ENCODE data around the gene SLC31A2.
"Not testable (repeated sequence)": the region's sequence is repeated elsewhere in the genome, so short reads cannot be mapped to it uniquely, and the experiment has no call there.

The SLC31A2 gene

DNA sequence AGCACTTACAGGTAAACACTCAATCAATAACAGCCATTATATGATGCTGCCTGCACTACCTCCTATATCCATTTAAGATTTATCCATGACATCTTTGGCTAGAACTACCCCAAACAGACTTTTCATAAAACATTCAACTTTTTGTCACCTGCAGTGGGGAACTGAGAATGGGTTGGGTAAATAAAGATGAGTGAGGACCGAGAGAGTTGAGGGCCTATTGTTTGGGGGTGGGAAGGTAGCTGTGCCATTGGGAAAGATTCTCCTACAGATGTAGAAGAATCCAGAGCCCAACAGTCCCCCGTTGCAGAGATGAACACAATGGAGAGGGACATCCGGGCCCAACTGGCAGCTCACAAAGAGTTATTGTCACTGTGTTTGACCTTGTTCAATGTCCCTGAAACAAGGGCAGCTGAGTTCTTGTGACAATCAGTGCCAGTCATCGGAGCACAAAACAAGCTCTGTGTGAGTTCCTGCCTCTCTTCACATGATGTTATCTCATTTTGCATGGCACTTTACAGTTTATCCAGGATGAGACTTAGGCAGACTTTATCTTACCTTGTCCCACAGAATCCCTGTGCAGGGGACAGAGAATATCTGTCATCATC lies 11.5 kb upstream of the SLC31A2 start:
- H3K4me3 ChIP-seq (ENCODE audit: low read length) = no peak overlapping the region
- H3K9ac ChIP-seq (ENCODE audit: low read length) = no peak overlapping the region
- H3K27ac ChIP-seq (ENCODE audit: low read depth, low read length) = no peak overlapping the region

DNA sequence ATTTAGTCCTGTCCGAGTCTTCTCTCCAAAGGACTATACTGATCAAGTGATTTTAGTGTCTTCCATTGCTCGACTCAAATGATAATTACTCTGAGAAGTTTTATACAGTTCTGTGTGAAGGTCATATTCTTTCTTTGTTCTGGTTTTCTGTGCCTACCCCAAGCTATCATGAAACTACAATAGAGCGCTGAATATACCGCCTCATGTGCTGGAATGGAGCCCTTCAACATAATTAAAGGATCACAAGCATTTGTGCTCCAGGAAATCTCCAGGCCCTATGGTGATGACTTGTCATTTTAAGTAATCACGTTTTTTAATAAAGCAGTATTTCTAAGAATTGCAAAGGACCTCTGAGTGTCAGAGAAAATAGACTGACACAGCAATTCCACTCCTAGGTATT lies 10.9 kb upstream of the SLC31A2 start:
- Histone ChIP-seq H3K4me3 (ENCODE audit: low read length) (no peak overlapping the region), H3K4me1 (ENCODE audit: control insufficient read depth, insufficient read depth, low read length) (no peaks in the 10 kb centered on the region), H3K9ac (ENCODE audit: low read length) (no peak overlapping the region), H3K36me3 (ENCODE audit: control insufficient read depth, insufficient read depth, low read length) (no peaks in the 10 kb centered on the region), H3K27me3 (ENCODE audit: control insufficient read depth, insufficient read depth, low read length) (no peaks in the 10 kb centered on the region), H3K27ac (ENCODE audit: low read depth, low read length) (no peak overlapping the region)

More for the DNA sequence above, 11.5 kb upstream of the SLC31A2 start:
- Histone ChIP-seq H3K36me3 (ENCODE audit: control insufficient read depth, insufficient read depth, low read length) (no peaks in the 10 kb centered on the region), H3K27me3 (ENCODE audit: control insufficient read depth, insufficient read depth, low read length) (no peaks in the 10 kb centered on the region), H3K4me1 (ENCODE audit: control insufficient read depth, insufficient read depth, low read length) (no peaks in the 10 kb centered on the region)

DNA sequence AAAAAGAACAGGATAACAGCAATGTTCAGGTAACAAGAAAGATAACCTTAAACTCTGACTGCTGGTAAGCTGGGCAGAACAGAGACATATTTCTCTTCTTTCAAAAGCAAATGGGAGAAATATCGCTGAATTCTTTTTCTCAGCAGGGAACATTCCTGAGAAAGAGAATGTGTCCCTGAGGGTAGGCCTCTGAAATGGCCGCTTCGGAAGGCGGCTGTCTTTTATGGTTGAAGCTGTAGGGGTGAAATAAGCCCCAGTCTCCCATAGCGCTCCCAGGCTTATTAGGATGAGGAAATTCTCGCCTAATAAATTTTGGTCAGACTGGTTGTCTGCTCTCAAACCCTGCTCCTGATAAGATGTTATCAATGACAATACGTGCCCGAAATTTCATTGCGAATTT lies 9.9 kb upstream of the SLC31A2 start:
- not testable (repeated sequence) for H3K27ac ChIP-seq (ENCODE audit: low read depth, low read length); H3K4me1 ChIP-seq (ENCODE audit: control insufficient read depth, insufficient read depth, low read length); H3K9ac ChIP-seq (ENCODE audit: low read length)

DNA sequence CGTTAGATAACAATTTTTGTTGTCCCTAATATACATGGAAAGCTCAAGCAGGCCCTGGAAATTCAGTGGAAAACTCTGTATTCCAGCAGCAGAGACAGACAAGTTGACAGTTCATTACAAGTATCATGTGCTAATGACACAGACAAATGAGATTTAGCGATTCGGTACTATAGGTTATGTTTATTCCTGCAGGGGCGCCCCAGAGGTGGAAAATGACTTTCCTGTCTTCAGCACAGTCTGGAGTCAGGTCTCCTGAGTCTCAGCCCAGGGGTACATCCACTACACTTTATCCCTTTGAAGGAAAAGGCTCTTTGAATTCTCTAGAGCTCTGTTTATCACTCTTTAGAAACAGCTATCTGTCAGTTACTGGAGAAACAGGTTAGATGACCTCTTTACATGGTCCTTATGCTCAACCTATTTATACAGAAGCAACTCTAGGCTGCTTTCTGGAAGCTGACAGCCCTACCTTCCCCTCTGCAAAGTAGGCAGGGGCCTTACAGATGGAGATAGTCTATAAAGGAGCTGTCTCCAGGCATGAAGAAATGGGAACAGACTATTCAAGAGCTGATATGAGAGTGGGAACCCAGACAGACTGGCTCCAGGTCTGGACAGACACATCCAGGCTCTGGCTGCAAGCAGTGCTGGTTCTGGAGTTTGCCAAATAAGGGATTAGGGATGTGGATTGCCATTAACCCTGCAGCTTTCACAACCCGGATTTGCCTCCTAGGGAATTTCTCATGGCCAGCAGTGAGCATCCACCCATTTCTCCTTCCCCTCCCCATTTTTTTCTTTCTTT lies 7.2 kb upstream of the SLC31A2 start:
- Histone ChIP-seq H3K4me3 (ENCODE audit: low read length) (no peak overlapping the region), H3K9ac (ENCODE audit: low read length) (no peak overlapping the region), H3K36me3 (ENCODE audit: control insufficient read depth, insufficient read depth, low read length) (no peaks in the 10 kb centered on the region), H3K4me1 (ENCODE audit: control insufficient read depth, insufficient read depth, low read length) (no peaks in the 10 kb centered on the region), H3K27ac (ENCODE audit: low read depth, low read length) (no peak overlapping the region), H3K27me3 (ENCODE audit: control insufficient read depth, insufficient read depth, low read length) (no peaks in the 10 kb centered on the region)

More for the DNA sequence above, 9.9 kb upstream of the SLC31A2 start:
- H3K27me3 ChIP-seq (ENCODE audit: control insufficient read depth, insufficient read depth, low read length); H3K36me3 ChIP-seq (ENCODE audit: control insufficient read depth, insufficient read depth, low read length); H3K4me3 ChIP-seq (ENCODE audit: low read length): not testable (repeated sequence)

DNA sequence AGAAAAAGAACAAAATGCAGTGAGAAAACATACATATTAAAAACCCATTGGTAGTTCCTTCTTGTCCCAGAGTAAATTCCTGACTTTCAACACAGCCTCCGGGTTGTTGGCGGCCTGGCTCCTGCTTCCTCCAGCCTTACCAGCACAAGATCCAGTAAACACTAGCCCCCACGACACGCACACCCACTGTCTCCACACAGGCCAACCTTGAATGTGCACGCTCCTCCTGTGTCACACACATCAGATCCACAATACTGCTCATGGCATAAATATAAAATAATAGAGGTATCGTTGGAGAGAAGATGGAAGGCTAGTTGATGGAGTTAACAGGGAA lies 2.5 kb upstream of the SLC31A2 start:
- H3K4me1 ChIP-seq (ENCODE audit: control insufficient read depth, insufficient read depth, low read length) = peaks cover 3% of the 10 kb centered on the region
- no peaks in the 10 kb centered on the region for H3K27me3 ChIP-seq (ENCODE audit: control insufficient read depth, insufficient read depth, low read length)
- no peak overlapping the region for H3K9ac ChIP-seq (ENCODE audit: low read length)
- H3K27ac ChIP-seq (ENCODE audit: low read depth, low read length) = no peak overlapping the region
- no peaks in the 10 kb centered on the region for H3K36me3 ChIP-seq (ENCODE audit: control insufficient read depth, insufficient read depth, low read length)
- H3K4me3 ChIP-seq (ENCODE audit: low read length) = no peak overlapping the region

DNA sequence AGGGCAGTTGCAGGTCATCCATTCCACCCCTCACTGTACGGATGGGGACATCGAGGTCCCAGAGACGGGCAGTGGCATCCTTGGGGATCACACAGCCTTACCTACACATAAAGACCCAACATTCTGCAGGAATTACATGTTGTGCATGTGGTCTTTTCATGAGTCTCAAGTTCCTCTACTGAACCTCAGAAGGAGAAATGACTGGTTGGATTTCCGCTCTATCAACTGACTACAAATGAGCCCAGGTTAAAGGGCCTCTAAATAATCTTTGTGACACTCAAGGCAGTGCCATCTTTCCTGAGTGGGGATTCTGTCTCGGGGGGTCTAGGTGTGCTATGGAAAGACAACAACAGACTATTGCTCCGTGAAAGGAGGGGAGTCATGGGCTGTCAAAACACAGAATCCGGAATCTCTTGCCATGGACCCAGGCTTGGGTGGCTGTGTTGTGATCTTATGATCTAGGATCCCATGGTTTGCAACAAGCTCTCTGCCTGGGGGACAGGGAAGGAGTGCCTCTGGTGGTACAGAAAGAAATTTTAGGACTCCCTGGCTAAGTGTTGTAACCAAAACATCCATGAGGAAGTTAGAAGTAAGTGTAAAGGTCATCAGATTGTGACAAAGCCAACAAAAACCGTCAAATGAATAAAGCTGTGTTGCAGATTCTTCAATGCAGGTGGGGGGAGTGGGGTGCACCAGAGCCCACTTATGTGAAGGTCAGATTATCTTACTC lies 1.9 kb upstream of the SLC31A2 start:
- no peak overlapping the region for H3K9ac ChIP-seq (ENCODE audit: low read length)
- H3K36me3 ChIP-seq (ENCODE audit: control insufficient read depth, insufficient read depth, low read length) = no peaks in the 10 kb centered on the region
- peaks cover 3% of the 10 kb centered on the region for H3K4me1 ChIP-seq (ENCODE audit: control insufficient read depth, insufficient read depth, low read length)
- no peaks in the 10 kb centered on the region for H3K27me3 ChIP-seq (ENCODE audit: control insufficient read depth, insufficient read depth, low read length)
- H3K4me3 ChIP-seq (ENCODE audit: low read length) = no peak overlapping the region
- H3K27ac ChIP-seq (ENCODE audit: low read depth, low read length) = no peak overlapping the region

DNA sequence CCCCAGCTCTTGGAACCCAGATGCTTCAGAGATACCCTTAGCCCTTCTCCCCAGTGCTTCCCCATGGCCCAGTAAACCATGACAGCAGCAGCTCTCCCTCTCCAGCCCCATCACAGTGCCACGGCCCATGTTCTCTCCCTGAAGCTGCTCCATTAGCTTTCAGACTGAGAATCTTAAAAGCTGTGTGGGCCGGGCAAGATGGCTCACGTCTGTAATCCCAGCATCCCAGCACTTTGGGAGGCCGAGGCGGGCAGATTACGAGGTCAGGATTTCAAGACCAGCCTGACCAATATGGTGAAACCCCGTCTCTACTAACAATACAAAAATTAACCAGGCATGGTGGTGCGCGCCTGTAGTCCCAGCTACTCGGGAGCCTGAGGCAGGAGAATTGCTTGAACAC lies 1.2 kb upstream of the SLC31A2 start:
- H3K36me3 ChIP-seq (ENCODE audit: control insufficient read depth, insufficient read depth, low read length); H3K27me3 ChIP-seq (ENCODE audit: control insufficient read depth, insufficient read depth, low read length); H3K4me1 ChIP-seq (ENCODE audit: control insufficient read depth, insufficient read depth, low read length); H3K27ac ChIP-seq (ENCODE audit: low read depth, low read length); H3K4me3 ChIP-seq (ENCODE audit: low read length); H3K9ac ChIP-seq (ENCODE audit: low read length): not testable (repeated sequence)

DNA sequence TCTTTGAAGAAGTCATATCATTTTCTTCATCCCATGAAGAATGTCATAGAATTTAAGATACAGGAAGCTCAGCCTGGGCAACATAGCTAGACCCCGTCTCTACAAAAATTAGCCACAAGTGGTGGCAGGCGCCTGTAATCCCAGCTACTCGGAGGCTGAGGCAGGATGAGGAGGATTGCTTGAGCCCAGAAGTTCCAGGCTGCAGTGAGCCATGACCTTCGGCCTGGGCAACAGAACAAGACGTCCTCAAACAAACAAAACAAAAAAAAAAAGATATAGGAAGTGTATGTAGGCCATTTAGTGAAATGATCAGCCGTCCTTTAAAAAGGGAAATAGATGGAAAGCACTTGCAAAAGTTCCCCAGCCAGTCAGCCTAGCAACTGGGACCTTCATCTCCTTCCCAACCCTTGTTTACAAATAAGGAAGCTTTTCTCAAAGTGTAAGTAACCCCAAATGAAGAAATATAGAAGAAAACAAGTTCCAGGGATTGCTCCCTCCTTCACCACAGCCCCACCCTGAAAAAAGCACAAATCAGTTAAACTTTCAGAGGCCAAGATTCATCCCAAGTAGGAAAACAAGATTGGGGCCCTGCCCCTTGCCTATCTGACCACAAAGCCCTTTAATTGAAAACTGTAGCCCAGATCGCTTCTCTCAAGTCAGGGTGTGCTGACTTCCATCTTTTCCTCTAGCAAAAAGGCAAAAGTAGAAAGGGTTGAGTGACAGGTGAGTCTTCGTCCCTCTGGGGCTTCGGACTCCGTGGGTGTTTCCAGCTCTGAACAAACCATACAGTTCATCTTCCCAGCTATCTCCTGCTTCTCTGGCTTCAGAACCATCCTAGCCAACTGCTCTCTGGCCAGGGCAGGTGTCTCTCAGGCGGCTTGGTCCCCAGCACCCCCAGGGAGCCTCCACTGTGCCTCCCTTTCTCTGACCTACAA lies 1.2 kb downstream of the SLC31A2 start:
- H3K4me3 ChIP-seq (ENCODE audit: low read length) = peak overlapping the region; percentile 89
- no peak overlapping the region for H3K27ac ChIP-seq (ENCODE audit: low read depth, low read length)
- peaks cover 3% of the 10 kb centered on the region for H3K4me1 ChIP-seq (ENCODE audit: control insufficient read depth, insufficient read depth, low read length)
- H3K27me3 ChIP-seq (ENCODE audit: control insufficient read depth, insufficient read depth, low read length) = no peaks in the 10 kb centered on the region
- H3K9ac ChIP-seq (ENCODE audit: low read length) = no peak overlapping the region
- H3K36me3 ChIP-seq (ENCODE audit: control insufficient read depth, insufficient read depth, low read length) = no peaks in the 10 kb centered on the region

DNA sequence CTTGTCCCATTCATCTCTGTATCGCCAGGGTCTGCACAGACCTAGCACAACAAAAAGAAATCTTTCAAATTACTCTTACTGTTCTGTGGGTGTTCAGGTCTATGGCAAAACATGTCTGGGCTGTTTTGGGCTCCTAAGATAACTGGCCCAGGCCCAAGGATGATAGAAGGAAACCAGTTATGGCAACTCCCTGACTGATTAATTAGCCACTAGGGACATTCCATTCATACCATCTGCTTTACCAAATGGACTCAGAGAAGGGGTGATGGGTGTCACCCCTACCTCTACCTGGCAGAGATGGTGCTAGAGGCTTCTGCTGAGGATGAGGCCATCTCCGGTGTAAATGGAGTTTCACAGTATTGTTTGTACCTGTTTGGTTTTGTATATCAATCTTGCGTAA lies 1.9 kb downstream of the SLC31A2 start:
- Histone ChIP-seq H3K27ac (ENCODE audit: low read depth, low read length) (no peak overlapping the region), H3K9ac (ENCODE audit: low read length) (no peak overlapping the region), H3K36me3 (ENCODE audit: control insufficient read depth, insufficient read depth, low read length) (no peaks in the 10 kb centered on the region), H3K4me3 (ENCODE audit: low read length) (no peak overlapping the region), H3K4me1 (ENCODE audit: control insufficient read depth, insufficient read depth, low read length) (peaks cover 3% of the 10 kb centered on the region), H3K27me3 (ENCODE audit: control insufficient read depth, insufficient read depth, low read length) (no peaks in the 10 kb centered on the region)

DNA sequence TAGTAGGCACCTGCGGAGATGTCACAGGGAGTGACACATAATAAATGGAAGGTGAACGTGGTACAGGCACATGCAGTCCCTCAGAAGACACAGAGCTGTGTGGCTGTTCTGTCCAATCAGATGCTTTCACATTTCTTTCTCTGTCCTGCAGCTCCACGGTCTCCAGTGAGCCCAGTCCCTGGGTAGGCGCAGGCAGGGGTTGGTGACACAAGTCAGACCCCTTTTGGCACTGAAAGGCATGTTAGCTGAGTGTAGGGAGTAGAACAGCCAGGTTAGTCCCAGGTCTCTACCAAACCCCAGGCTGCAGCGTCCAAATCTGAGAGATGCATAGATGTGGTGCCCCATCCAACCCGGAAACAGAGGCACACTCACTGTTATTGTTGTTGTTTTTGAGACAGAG lies 2.8 kb downstream of the SLC31A2 start:
- H3K27ac ChIP-seq (ENCODE audit: low read depth, low read length) = no peak overlapping the region
- no peak overlapping the region for H3K4me3 ChIP-seq (ENCODE audit: low read length)
- peaks cover 3% of the 10 kb centered on the region for H3K4me1 ChIP-seq (ENCODE audit: control insufficient read depth, insufficient read depth, low read length)
- no peaks in the 10 kb centered on the region for H3K27me3 ChIP-seq (ENCODE audit: control insufficient read depth, insufficient read depth, low read length)
- H3K9ac ChIP-seq (ENCODE audit: low read length) = no peak overlapping the region
- no peaks in the 10 kb centered on the region for H3K36me3 ChIP-seq (ENCODE audit: control insufficient read depth, insufficient read depth, low read length)

DNA sequence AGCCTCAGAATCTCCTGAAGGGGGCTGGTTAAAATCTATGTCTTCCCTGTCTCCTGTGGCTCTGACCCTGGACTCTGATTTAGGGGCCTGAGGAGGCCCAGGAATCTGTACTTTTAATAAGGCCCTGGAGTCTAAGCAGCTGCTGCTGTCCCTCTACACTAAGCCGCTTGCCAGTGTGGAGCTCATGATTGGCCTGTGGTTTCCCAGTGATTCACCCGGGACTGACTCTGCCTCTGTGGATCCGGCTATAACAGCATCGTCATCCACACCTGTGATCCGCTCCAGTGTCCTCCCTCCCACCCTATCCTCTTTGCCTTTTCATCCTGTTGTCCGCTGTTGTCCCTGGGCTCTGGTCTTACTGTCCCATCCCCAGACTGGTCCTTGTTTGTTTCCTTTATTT lies 3.7 kb downstream of the SLC31A2 start:
- Histone ChIP-seq H3K4me1 (ENCODE audit: control insufficient read depth, insufficient read depth, low read length) (peaks cover 3% of the 10 kb centered on the region), H3K9ac (ENCODE audit: low read length) (no peak overlapping the region), H3K36me3 (ENCODE audit: control insufficient read depth, insufficient read depth, low read length) (no peaks in the 10 kb centered on the region), H3K27me3 (ENCODE audit: control insufficient read depth, insufficient read depth, low read length) (no peaks in the 10 kb centered on the region), H3K4me3 (ENCODE audit: low read length) (no peak overlapping the region), H3K27ac (ENCODE audit: low read depth, low read length) (no peak overlapping the region)

DNA sequence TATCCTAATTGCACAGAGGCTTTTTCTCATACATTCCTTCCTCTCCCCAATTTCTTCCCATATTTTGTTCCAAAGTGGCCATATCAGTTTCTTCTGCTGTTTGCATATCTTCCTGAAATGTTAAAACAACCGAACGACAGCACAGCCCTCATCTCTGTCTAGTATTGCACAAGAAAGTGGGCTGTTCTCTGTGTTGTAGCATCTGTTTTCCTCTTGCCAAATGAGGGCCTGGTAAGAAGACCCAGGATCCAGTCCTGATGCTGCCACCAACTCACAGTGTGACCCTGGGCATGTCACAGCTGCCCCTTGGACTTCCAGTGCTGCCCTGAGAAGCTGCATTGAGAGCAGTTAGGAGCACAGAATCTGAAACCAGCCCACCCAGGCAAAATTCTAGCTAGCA lies 4.1 kb downstream of the SLC31A2 start:
- Histone ChIP-seq H3K27me3 (ENCODE audit: control insufficient read depth, insufficient read depth, low read length) (no peaks in the 10 kb centered on the region), H3K27ac (ENCODE audit: low read depth, low read length) (no peak overlapping the region), H3K36me3 (ENCODE audit: control insufficient read depth, insufficient read depth, low read length) (no peaks in the 10 kb centered on the region), H3K4me3 (ENCODE audit: low read length) (no peak overlapping the region), H3K9ac (ENCODE audit: low read length) (no peak overlapping the region), H3K4me1 (ENCODE audit: control insufficient read depth, insufficient read depth, low read length) (peaks cover 3% of the 10 kb centered on the region)

Data from rectal smooth muscle tissue (tissue), 1 donor.